AG04450 (cell line): Measurements from ENCODE around the gene MYF5. TPM values are rescaled to one million over a fixed set of nuclear protein-coding genes. Genes with fewer than 3 reads are reported as not detected.
A peak's percentile ranks its signal among the peaks of the same experiment; 100 is the strongest.

Experiments
- CTCF ChIA-PET: fragments of 300-600, 350-600 bp; formaldehyde crosslinking; extraction: SDS; loops from one replicate; lab custom pipeline; 2022; ENCODE audit warnings: antibody characterized with exemption, inconsistent platforms; lab: Charles Lee
- POLR2A ChIA-PET: fragments of 350-600 bp; formaldehyde crosslinking; extraction: SDS; loops from one replicate; lab custom pipeline; 2021; ENCODE audit warnings: antibody characterized with exemption, inconsistent platforms; lab: Yijun Ruan, JAX
- DNase-seq: peaks from one replicate; pipeline ENCODE4 v3.0.0-alpha.2; 2011; ENCODE audit warnings: low read depth, low spot score
- H3K27ac ChIP-seq: one replicate; pipeline ENCODE4 v1.5.1; 2012; ENCODE audit warnings: low read depth, low read length, control low read depth
- H3K27me3 ChIP-seq: one replicate; pipeline ENCODE4 v1.6.0; 2012; ENCODE audit warnings: low read length; ENCODE audit not compliant: control insufficient read depth, insufficient read depth
- H3K4me3 ChIP-seq: 2 replicates; pipeline ENCODE4 v1.5.1; 2011; ENCODE audit warnings: mild to moderate bottlenecking, low read depth, low read length, control low read depth
- H3K9me3 ChIP-seq: 2 replicates; pipeline ENCODE4 v1.5.1; 2012; ENCODE audit warnings: low read length; ENCODE audit not compliant: control insufficient read depth, insufficient read depth
- CTCF ChIP-seq: IDR thresholded peaks from 2 replicates; pipeline ENCODE4 v1.5.1; 2011; ENCODE audit warnings: low read depth, low read length, control low read depth, inconsistent platforms
- polyA plus RNA-seq: library from polyadenylated mRNA; depleted of rRNA; stranded (reverse); fragments of >200 nt; gene quantifications from 2 replicates; pipeline ENCODE4 v1.2.3, GENCODE V29; 2011

Gene MYF5
- polyA plus RNA-seq, 1 experiment, result not detected

- ChIA-PET POLR2A (no interaction called here), CTCF (no interaction called here)
- TF ChIP-seq CTCF, result no peak
- no peak for DNase-seq
- no peak overlapping the region for H3K27ac ChIP-seq
- H3K4me3 ChIP-seq, result no peak overlapping the region
- no peaks in the 10 kb centered on the region for H3K27me3 ChIP-seq
- H3K9me3 ChIP-seq, result no peaks in the 10 kb centered on the region
These were observed 16.4 kb upstream of the MYF5 start for GRCh38 chr12:80700327-80700726.

- Histone ChIP-seq H3K27me3 (no peaks in the 10 kb centered on the region), H3K9me3 (no peaks in the 10 kb centered on the region), H3K27ac (no peak overlapping the region), H3K4me3 (no peak overlapping the region)
- DNase-seq, result no peak
- no peak for TF ChIP-seq CTCF
- ChIA-PET CTCF (no interaction called here), POLR2A (no interaction called here)
These were observed 15.3 kb upstream of the MYF5 start for GRCh38 chr12:80701388-80701787.

- POLR2A ChIA-PET, result no interaction called here
- no peak for TF ChIP-seq CTCF
- peak overlapping the region; percentile 41 for H3K27ac ChIP-seq
These were observed 13.6 kb upstream of the MYF5 start for GRCh38 chr12:80702889-80703805.

GRCh38 chr12:80704420-80704819, 12.3 kb upstream of the MYF5 start:
- POLR2A ChIA-PET, result no interaction called here
- no peak for DNase-seq
- H3K9me3 ChIP-seq, result peaks cover 12% of the 10 kb centered on the region; the same call in 1 of the 2 replicates
- no peaks in the 10 kb centered on the region for H3K27me3 ChIP-seq
- no peak overlapping the region for H3K4me3 ChIP-seq
- no peak overlapping the region for H3K27ac ChIP-seq
- TF ChIP-seq CTCF, result no peak
- CTCF ChIA-PET, result no interaction called here

More at GRCh38 chr12:80702889-80703805, 13.6 kb upstream of the MYF5 start:
- CTCF ChIA-PET, result no interaction called here
- no peaks in the 10 kb centered on the region for H3K27me3 ChIP-seq
- H3K9me3 ChIP-seq, result peaks cover 6% of the 10 kb centered on the region; the same call in 1 of the 2 replicates
- DNase-seq, result peak; percentile 16
- H3K4me3 ChIP-seq, result peak overlapping the region; percentile 14; the same call in 1 of the 2 replicates
